ENCODE measurements around the gene SDC3. TPM values are rescaled to one million over a fixed set of nuclear protein-coding genes. Genes with fewer than 3 reads are reported as not detected.

The SDC3 gene
- total and polyA plus RNA-seq, 10 of the 15 experiments (the other 5 are each of a cell fraction or from before 2014, with no cell fraction given), result under 0.01 to 0.46 (median 0.07) TPM; not detected in 2

DNA sequence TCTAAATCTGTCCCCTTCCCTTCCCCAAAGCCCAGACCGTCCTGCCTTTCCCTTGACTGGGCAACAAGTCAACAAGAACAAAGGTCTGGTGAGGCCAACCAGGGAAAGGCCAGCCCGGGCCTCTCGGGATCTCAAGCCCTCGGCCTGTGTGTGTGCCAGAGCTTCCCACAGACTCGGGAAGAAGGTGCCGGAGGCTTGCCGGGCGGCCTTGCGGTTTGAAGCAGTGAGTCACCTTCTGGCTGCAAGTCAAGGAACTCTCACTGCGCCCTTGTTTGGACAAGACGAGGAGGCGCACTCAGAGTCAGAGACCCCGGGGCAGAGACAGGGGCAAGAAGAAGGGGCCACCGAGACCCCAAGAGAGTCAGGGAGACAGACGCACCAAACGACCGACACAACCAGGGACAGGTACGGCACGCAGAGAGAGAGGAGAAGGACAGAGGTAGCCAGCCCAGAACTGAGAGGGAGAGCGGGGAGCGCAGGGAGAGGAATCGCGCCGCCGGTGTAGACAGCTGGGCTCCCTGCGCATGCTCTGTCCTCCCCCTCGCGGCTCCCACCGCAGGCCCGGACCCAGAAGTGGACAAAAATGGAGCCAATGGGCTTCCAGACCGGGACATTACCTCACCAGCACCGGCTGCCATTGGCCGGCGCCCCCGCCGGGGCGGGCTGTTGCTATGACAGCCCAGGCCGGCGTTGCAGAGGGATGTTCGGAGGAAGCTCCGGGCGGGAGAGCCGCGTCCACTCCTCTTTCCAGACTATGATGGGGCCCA lies 84.4 kb downstream of the SDC3 start (continued):
- TF ChIP-seq, protein P1, sequence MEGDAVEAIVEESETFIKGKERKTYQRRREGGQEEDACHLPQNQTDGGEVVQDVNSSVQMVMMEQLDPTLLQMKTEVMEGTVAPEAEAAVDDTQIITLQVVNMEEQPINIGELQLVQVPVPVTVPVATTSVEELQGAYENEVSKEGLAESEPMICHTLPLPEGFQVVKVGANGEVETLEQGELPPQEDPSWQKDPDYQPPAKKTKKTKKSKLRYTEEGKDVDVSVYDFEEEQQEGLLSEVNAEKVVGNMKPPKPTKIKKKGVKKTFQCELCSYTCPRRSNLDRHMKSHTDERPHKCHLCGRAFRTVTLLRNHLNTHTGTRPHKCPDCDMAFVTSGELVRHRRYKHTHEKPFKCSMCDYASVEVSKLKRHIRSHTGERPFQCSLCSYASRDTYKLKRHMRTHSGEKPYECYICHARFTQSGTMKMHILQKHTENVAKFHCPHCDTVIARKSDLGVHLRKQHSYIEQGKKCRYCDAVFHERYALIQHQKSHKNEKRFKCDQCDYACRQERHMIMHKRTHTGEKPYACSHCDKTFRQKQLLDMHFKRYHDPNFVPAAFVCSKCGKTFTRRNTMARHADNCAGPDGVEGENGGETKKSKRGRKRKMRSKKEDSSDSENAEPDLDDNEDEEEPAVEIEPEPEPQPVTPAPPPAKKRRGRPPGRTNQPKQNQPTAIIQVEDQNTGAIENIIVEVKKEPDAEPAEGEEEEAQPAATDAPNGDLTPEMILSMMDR (IDR thresholded peaks at IDR 0.05 in 2 of 3, conservative IDR thresholded peaks at IDR 0.05 in 1 of 3; ENCODE audit: control insufficient read depth in 2 of 3, extremely low read depth in 1 of 3, insufficient read depth in 1 of 3, low read depth in 3 of 3, low read length in 3 of 3), result no peak
- TF ChIP-seq STAT1 (conservative IDR thresholded peaks at IDR 0.05) (no peak), BMI1 (IDR thresholded peaks at IDR 0.05; ENCODE audit: borderline replicate concordance) (peak; percentile 72; the same call in 1 of the 2 replicates), RELA (IDR thresholded peaks at IDR 0.05; ENCODE audit: borderline replicate concordance, partially characterized antibody) (no peak), FOS (IDR thresholded peaks at IDR 0.05; ENCODE audit: borderline replicate concordance, extremely low read depth, insufficient read length) (peak; percentile 27), SIX5 (IDR thresholded peaks at IDR 0.05; ENCODE audit: low read depth, low read length, severe bottlenecking) (no peak), SMARCA5 (IDR thresholded peaks at IDR 0.05) (no peak), HDGF (IDR thresholded peaks at IDR 0.05) (no peak), BACH1 (IDR thresholded peaks at IDR 0.05; ENCODE audit: borderline replicate concordance) (no peak), EGR1 (IDR thresholded peaks at IDR 0.05; ENCODE audit: borderline replicate concordance in 1 of 2, low read depth in 2 of 2, low read length in 2 of 2) (no peak), NFYB (IDR thresholded peaks at IDR 0.05; ENCODE audit: insufficient read depth, low read depth, low read length) (peak; percentile 77), RFX5 (IDR thresholded peaks at IDR 0.05; ENCODE audit: low read depth, low read length) (peak; percentile 91), JUNB (IDR thresholded peaks at IDR 0.05) (no peak), GABPA (IDR thresholded peaks at IDR 0.05; ENCODE audit: low read depth) (no peak), RBBP5 (conservative IDR thresholded peaks at IDR 0.05) (no peak), SP1 (IDR thresholded peaks at IDR 0.05; ENCODE audit: low read depth, low read length) (peak; percentile 64), IKZF1 (conservative IDR thresholded peaks at IDR 0.05) (no peak)
